Left ventricle myocardium inferior (tissue), 1 donor: ENCODE results near the gene HIC1. TPM values are rescaled to one million over a fixed set of nuclear protein-coding genes. Genes with fewer than 3 reads are reported as not detected.
A peak's percentile ranks its signal among the peaks of the same experiment; 100 is the strongest.

Source experiments
- DNase-seq: peaks from one replicate; pipeline ENCODE4 v3.0.0-alpha.2; 2020
- H3K27ac ChIP-seq: fragments of 200-600 bp; replicated peaks from 2 replicates; pipeline ENCODE4 v1.8.0; 2021
- H3K27me3 ChIP-seq: fragments of 200-600 bp; 2 replicates; pipeline ENCODE4 v1.8.0; 2021; ENCODE audit warnings: low read depth
- H3K36me3 ChIP-seq: fragments of 200-600 bp; 2 replicates; pipeline ENCODE4 v1.8.0; 2021
- H3K4me1 ChIP-seq: fragments of 200-600 bp; 2 replicates; pipeline ENCODE4 v1.8.0; 2021
- H3K4me3 ChIP-seq: fragments of 200-600 bp; 2 replicates; pipeline ENCODE4 v1.8.0; 2021; ENCODE audit warnings: mild to moderate bottlenecking, moderate library complexity
- H3K9me3 ChIP-seq: fragments of 200-600 bp; replicated peaks from 2 replicates; pipeline ENCODE4 v1.8.0; 2021
- CTCF ChIP-seq: fragments of 200-600 bp; IDR thresholded peaks from 2 replicates; pipeline ENCODE4 v1.8.0; 2021; ENCODE audit warnings: antibody characterized with exemption, mild to moderate bottlenecking, borderline replicate concordance
- intact Hi-C: fragments of 100-400 bp; cut with micrococcal nuclease; formaldehyde crosslinking; loops from one replicate; pipeline ENCODE4 v1.11.0; 2022
- total RNA-seq: library from RNA; stranded (reverse); fragmentation: NEBNext Ultra II Directional; extraction: Animal tissue kit (Norgen Biotek cat#: 25700); gene quantifications from one replicate; pipeline ENCODE4 v1.2.1, GENCODE V29; 2021
- donor health status: DM: no; HTN: yes; CAD: no; lungs with severe emphysema.

Gene HIC1
- total RNA-seq, 1 donor from 2014 or later: 23.5 TPM

- Histone ChIP-seq H3K27me3 (peaks cover 75% of the 10 kb centered on the region), H3K36me3 (peaks cover 55% of the 10 kb centered on the region), H3K4me3 (peak overlapping the region; percentile 84), H3K4me1 (peaks cover 94% of the 10 kb centered on the region), H3K27ac (peak overlapping the region; percentile 96), H3K9me3 (no peaks in the 10 kb centered on the region)
- intact Hi-C loops: no loop called here
- peak; percentile 85 for TF ChIP-seq CTCF
- peak; percentile 85 for DNase-seq
Observed at GRCh38 chr17:2058586-2059546, 4.0 kb downstream of the HIC1 start.

GRCh38 chr17:2059547-2060384 is 4.9 kb downstream of the HIC1 start:
- peaks cover 59% of the 10 kb centered on the region for H3K36me3 ChIP-seq
- no peaks in the 10 kb centered on the region for H3K9me3 ChIP-seq
- peak overlapping the region; percentile 96 for H3K27ac ChIP-seq
- no peak for TF ChIP-seq CTCF
- peaks cover 66% of the 10 kb centered on the region for H3K27me3 ChIP-seq
- H3K4me1 ChIP-seq: peaks cover 94% of the 10 kb centered on the region
- peak overlapping the region; percentile 84 for H3K4me3 ChIP-seq
- intact Hi-C loops: no loop called here
- DNase-seq: no peak

- peak overlapping the region; percentile 96 for H3K27ac ChIP-seq
- TF ChIP-seq CTCF: no peak
- H3K4me1 ChIP-seq: peaks cover 95% of the 10 kb centered on the region
- no peak for DNase-seq
- intact Hi-C loops: no loop called here
- H3K4me3 ChIP-seq: peak overlapping the region; percentile 84
- peaks cover 65% of the 10 kb centered on the region for H3K36me3 ChIP-seq
- H3K27me3 ChIP-seq: peaks cover 62% of the 10 kb centered on the region
- H3K9me3 ChIP-seq: no peaks in the 10 kb centered on the region
Observed at GRCh38 chr17:2060385-2060658, 5.4 kb downstream of the HIC1 start.

- H3K36me3 ChIP-seq: peaks cover 67% of the 10 kb centered on the region
- no peak for DNase-seq
- H3K4me3 ChIP-seq: peak overlapping the region; percentile 84
- peak overlapping the region; percentile 96 for H3K27ac ChIP-seq
- peaks cover 97% of the 10 kb centered on the region for H3K4me1 ChIP-seq
- no peak for TF ChIP-seq CTCF
- H3K9me3 ChIP-seq: no peaks in the 10 kb centered on the region
- peaks cover 58% of the 10 kb centered on the region for H3K27me3 ChIP-seq
- intact Hi-C loops: no loop called here
Observed at GRCh38 chr17:2060681-2061440, 6.0 kb downstream of the HIC1 start.

- no peaks in the 10 kb centered on the region for H3K9me3 ChIP-seq
- H3K27ac ChIP-seq: peak overlapping the region; percentile 96
- H3K36me3 ChIP-seq: peaks cover 67% of the 10 kb centered on the region
- H3K4me1 ChIP-seq: peaks cover 99% of the 10 kb centered on the region
- peaks cover 52% of the 10 kb centered on the region for H3K27me3 ChIP-seq
- TF ChIP-seq CTCF: no peak
- H3K4me3 ChIP-seq: peak overlapping the region; percentile 84
- DNase-seq: no peak
- intact Hi-C loops: no loop called here
Observed at GRCh38 chr17:2061441-2061958, 6.6 kb downstream of the HIC1 start.
